COLO829 (cell line): ENCODE results near the gene SEMA5A.
A peak's percentile ranks its signal among the peaks of the same experiment; 100 is the strongest.

Experiments
- DNase-seq: peaks from one replicate; pipeline ENCODE4 v3.0.0; 2012; ENCODE audit warnings: low spot score

SEMA5A gene

GRCh38 chr5:9058666-9059065, 487.2 kb downstream of the SEMA5A start:
- DNase-seq = no peak

- no peak for DNase-seq
These were observed 487.7 kb downstream of the SEMA5A start for GRCh38 chr5:9058161-9058560.

GRCh38 chr5:9057406-9058000, 488.4 kb downstream of the SEMA5A start:
- DNase-seq = peak; percentile 20

GRCh38 chr5:9056046-9056445, 489.8 kb downstream of the SEMA5A start:
- no peak for DNase-seq

GRCh38 chr5:9054821-9055589, 490.9 kb downstream of the SEMA5A start:
- DNase-seq = no peak

GRCh38 chr5:9054322-9054721, 491.6 kb downstream of the SEMA5A start:
- no peak for DNase-seq

GRCh38 chr5:9052421-9052820, 493.5 kb downstream of the SEMA5A start:
- DNase-seq = no peak

- DNase-seq = no peak
These were observed 494.1 kb downstream of the SEMA5A start for GRCh38 chr5:9051779-9052178.

- no peak for DNase-seq
These were observed 497.9 kb downstream of the SEMA5A start for GRCh38 chr5:9047932-9048331.

GRCh38 chr5:9046756-9047481, 499.0 kb downstream of the SEMA5A start:
- no peak for DNase-seq

GRCh38 chr5:9045946-9046345, 499.9 kb downstream of the SEMA5A start:
- DNase-seq = no peak

- no peak for DNase-seq
These were observed 503.6 kb downstream of the SEMA5A start for GRCh38 chr5:9042241-9042640.

- no peak for DNase-seq
These were observed 505.4 kb downstream of the SEMA5A start for GRCh38 chr5:9040475-9040874.

- no peak for DNase-seq
These were observed 508.8 kb downstream of the SEMA5A start for GRCh38 chr5:9037048-9037447.

- DNase-seq = no peak
These were observed 510.5 kb downstream of the SEMA5A start for GRCh38 chr5:9035346-9035745.

GRCh38 chr5:9034649-9035048, 511.2 kb downstream of the SEMA5A start:
- DNase-seq = peak; percentile 43

GRCh38 chr5:9033524-9033923, 512.4 kb downstream of the SEMA5A start:
- DNase-seq = no peak

GRCh38 chr5:9025942-9026341, 519.9 kb downstream of the SEMA5A start:
- no peak for DNase-seq

GRCh38 chr5:9020996-9021395, 524.9 kb downstream of the SEMA5A start:
- no peak for DNase-seq

- DNase-seq = no peak
These were observed 530.0 kb downstream of the SEMA5A start for GRCh38 chr5:9015937-9016270.

- peak; percentile 34 for DNase-seq
These were observed 530.5 kb downstream of the SEMA5A start for GRCh38 chr5:9015260-9015936.

- no peak for DNase-seq
These were observed 532.7 kb downstream of the SEMA5A start for GRCh38 chr5:9013147-9013546.
